Measurements from ENCODE around the gene VENTX.

- TF ChIP-seq, protein P1, sequence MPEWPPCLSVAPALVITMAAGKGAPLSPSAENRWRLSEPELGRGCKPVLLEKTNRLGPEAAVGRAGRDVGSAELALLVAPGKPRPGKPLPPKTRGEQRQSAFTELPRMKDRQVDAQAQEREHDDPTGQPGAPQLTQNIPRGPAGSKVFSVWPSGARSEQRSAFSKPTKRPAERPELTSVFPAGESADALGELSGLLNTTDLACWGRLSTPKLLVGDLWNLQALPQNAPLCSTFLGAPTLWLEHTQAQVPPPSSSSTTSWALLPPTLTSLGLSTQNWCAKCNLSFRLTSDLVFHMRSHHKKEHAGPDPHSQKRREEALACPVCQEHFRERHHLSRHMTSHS (tag by site-specific recombination; IDR thresholded peaks at IDR 0.05) = no peak
- TF ChIP-seq ZNF600 (tag by site-specific recombination; IDR thresholded peaks at IDR 0.05) (0 out of 2 replicates have a peak, but pooled peaks have one; percentile 8), MYNN (tag by site-specific recombination; IDR thresholded peaks at IDR 0.05; ENCODE audit: borderline replicate concordance) (no peak)
- TF ChIP-seq, protein P2, sequence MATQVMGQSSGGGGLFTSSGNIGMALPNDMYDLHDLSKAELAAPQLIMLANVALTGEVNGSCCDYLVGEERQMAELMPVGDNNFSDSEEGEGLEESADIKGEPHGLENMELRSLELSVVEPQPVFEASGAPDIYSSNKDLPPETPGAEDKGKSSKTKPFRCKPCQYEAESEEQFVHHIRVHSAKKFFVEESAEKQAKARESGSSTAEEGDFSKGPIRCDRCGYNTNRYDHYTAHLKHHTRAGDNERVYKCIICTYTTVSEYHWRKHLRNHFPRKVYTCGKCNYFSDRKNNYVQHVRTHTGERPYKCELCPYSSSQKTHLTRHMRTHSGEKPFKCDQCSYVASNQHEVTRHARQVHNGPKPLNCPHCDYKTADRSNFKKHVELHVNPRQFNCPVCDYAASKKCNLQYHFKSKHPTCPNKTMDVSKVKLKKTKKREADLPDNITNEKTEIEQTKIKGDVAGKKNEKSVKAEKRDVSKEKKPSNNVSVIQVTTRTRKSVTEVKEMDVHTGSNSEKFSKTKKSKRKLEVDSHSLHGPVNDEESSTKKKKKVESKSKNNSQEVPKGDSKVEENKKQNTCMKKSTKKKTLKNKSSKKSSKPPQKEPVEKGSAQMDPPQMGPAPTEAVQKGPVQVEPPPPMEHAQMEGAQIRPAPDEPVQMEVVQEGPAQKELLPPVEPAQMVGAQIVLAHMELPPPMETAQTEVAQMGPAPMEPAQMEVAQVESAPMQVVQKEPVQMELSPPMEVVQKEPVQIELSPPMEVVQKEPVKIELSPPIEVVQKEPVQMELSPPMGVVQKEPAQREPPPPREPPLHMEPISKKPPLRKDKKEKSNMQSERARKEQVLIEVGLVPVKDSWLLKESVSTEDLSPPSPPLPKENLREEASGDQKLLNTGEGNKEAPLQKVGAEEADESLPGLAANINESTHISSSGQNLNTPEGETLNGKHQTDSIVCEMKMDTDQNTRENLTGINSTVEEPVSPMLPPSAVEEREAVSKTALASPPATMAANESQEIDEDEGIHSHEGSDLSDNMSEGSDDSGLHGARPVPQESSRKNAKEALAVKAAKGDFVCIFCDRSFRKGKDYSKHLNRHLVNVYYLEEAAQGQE (tag by site-specific recombination; IDR thresholded peaks at IDR 0.05) = no peak
These were observed 25.4 kb upstream of the VENTX start for GRCh38 chr10:133211959-133212852.
